Cardiac septum (tissue), 1 donor: ENCODE results near the gene BICD1. TPM values are rescaled to one million over a fixed set of nuclear protein-coding genes. Genes with fewer than 3 reads are reported as not detected.
A peak's percentile ranks its signal among the peaks of the same experiment; 100 is the strongest.

ENCODE experiments used
- DNase-seq: peaks from one replicate; pipeline ENCODE4 v3.0.0-alpha.2; 2020; ENCODE audit warnings: low spot score
- intact Hi-C: fragments of 100-400 bp; cut with DNase I; formaldehyde crosslinking; loops from one replicate; pipeline ENCODE4 v1.14.0; 2022
- total RNA-seq: library from RNA; stranded (reverse); fragmentation: NEBNext Ultra II Directional; extraction: Animal tissue kit (Norgen Biotek cat#: 25700); gene quantifications from one replicate; pipeline ENCODE4 v1.2.1, GENCODE V29; 2021
- donor health status: DM: no; HTN: no; CAD: no.

BICD1 gene
- total RNA-seq, 1 donor from 2014 or later = 19.8 TPM

GRCh38 chr12:32366714-32367113, 260.1 kb downstream of the BICD1 start:
- no peak for DNase-seq
- intact Hi-C loops = loop anchor here (5.0 kb wide), 1 partner anchor 86 kb away; no protein-coding TSS in a partner anchor

GRCh38 chr12:32367381-32367780, 260.7 kb downstream of the BICD1 start:
- intact Hi-C loops = loop anchor here (5.0 kb wide), 1 partner anchor 85 kb away; no protein-coding TSS in a partner anchor
- DNase-seq = no peak

GRCh38 chr12:32369202-32369601, 262.6 kb downstream of the BICD1 start:
- intact Hi-C loops = loop anchor here (5.0 kb wide), 1 partner anchor 83 kb away; no protein-coding TSS in a partner anchor

GRCh38 chr12:32377344-32378055, 270.9 kb downstream of the BICD1 start:
- intact Hi-C loops = no loop called here
- no peak for DNase-seq

More at GRCh38 chr12:32369202-32369601, 262.6 kb downstream of the BICD1 start:
- DNase-seq = no peak

GRCh38 chr12:32379213-32379612, 272.6 kb downstream of the BICD1 start:
- DNase-seq = no peak
- intact Hi-C loops = no loop called here

GRCh38 chr12:32379667-32380066, 273.0 kb downstream of the BICD1 start:
- intact Hi-C loops = no loop called here
- no peak for DNase-seq

- intact Hi-C loops = no loop called here
- no peak for DNase-seq
Measured at GRCh38 chr12:32382226-32382625, 275.6 kb downstream of the BICD1 start.

- DNase-seq = no peak
- intact Hi-C loops = no loop called here
Measured at GRCh38 chr12:32390572-32391219, 284.0 kb downstream of the BICD1 start.

- intact Hi-C loops = no loop called here
Measured at GRCh38 chr12:32395026-32395425, 288.4 kb downstream of the BICD1 start.

GRCh38 chr12:32397696-32398095, 291.0 kb downstream of the BICD1 start:
- no peak for DNase-seq
- intact Hi-C loops = no loop called here

More at GRCh38 chr12:32395026-32395425, 288.4 kb downstream of the BICD1 start:
- no peak for DNase-seq

GRCh38 chr12:32398181-32398580, 291.5 kb downstream of the BICD1 start:
- intact Hi-C loops = no loop called here

GRCh38 chr12:32398816-32399369, 292.2 kb downstream of the BICD1 start:
- intact Hi-C loops = no loop called here
- no peak for DNase-seq

More at GRCh38 chr12:32398181-32398580, 291.5 kb downstream of the BICD1 start:
- DNase-seq = no peak

GRCh38 chr12:32399370-32400113, 292.9 kb downstream of the BICD1 start, which contains the start of gene FGD4:
TSS of gene FGD4 (plus strand) at chr12:32399558.
- intact Hi-C loops = loop anchor here (2.0 kb wide), 1 partner anchor 55 kb away; no protein-coding TSS in a partner anchor
- DNase-seq = peak; percentile 90

- no peak for DNase-seq
- intact Hi-C loops = loop anchor here (2.0 kb wide), 1 partner anchor 55 kb away; no protein-coding TSS in a partner anchor
Measured at GRCh38 chr12:32400114-32400672, 293.5 kb downstream of the BICD1 start.

GRCh38 chr12:32400866-32401265, 294.2 kb downstream of the BICD1 start:
- intact Hi-C loops = loop anchor here (2.0 kb wide), 1 partner anchor 54 kb away; no protein-coding TSS in a partner anchor
- DNase-seq = no peak

GRCh38 chr12:32402170-32402569, 295.5 kb downstream of the BICD1 start:
- DNase-seq = no peak
- intact Hi-C loops = no loop called here

GRCh38 chr12:32402946-32403345, 296.3 kb downstream of the BICD1 start:
- intact Hi-C loops = no loop called here

GRCh38 chr12:32407795-32408194, 301.1 kb downstream of the BICD1 start:
- no peak for DNase-seq
- intact Hi-C loops = no loop called here

More at GRCh38 chr12:32402946-32403345, 296.3 kb downstream of the BICD1 start:
- no peak for DNase-seq

GRCh38 chr12:32413412-32413811, 306.8 kb downstream of the BICD1 start:
- no peak for DNase-seq
- intact Hi-C loops = no loop called here
